ENCODE data around the gene HTR4. TPM values are rescaled to one million over a fixed set of nuclear protein-coding genes. Genes with fewer than 3 reads are reported as not detected.

Gene HTR4
- total RNA-seq, 1 experiment from 2014 or later: not detected

- no peak for ATAC-seq
- Histone ChIP-seq H3K9me2 (ENCODE audit: insufficient read depth) (no peaks in the 10 kb centered on the region), H4K20me1 (ENCODE audit: insufficient read depth) (no peaks in the 10 kb centered on the region), H3K4me2 (ENCODE audit: low read length) (no peak overlapping the region), H3K27me3 (ENCODE audit: insufficient read depth, low read length) (no peaks in the 10 kb centered on the region), H3K36me3 (ENCODE audit: control insufficient read depth in 1 of 2, insufficient read depth in 2 of 2, low read length in 2 of 2) (no peaks in the 10 kb centered on the region), H2AFZ (ENCODE audit: low read depth, low read length, poor library complexity, severe bottlenecking) (no peak overlapping the region), H3K79me2 (ENCODE audit: insufficient read depth, low read length) (no peaks in the 10 kb centered on the region), H3K4me1 (ENCODE audit: control insufficient read depth in 1 of 2, insufficient read depth in 2 of 2, low read length in 2 of 2) (no peaks in the 10 kb centered on the region), H3K4me3 (replicated peaks in 1 of 2; ENCODE audit: low read depth in 1 of 2, low read length in 2 of 2) (no peak overlapping the region), H3K9me3 (ENCODE audit: control insufficient read depth in 1 of 2, insufficient read depth in 1 of 2, low read depth in 1 of 2, low read length in 2 of 2) (no peaks in the 10 kb centered on the region), H3K9ac (ENCODE audit: low read length) (no peak overlapping the region), H3K27ac (ENCODE audit: low read depth, low read length) (no peak overlapping the region)
- no TSS peak for BruUV-seq (replicated peaks)
- no peak for DNase-seq (ENCODE audit: low read depth, low spot score)
- CTCF ChIA-PET: no interaction called here
- intact Hi-C loops (cut with micrococcal nuclease): no loop called here
- POLR2A ChIA-PET: no interaction called here
- RAD21 ChIA-PET (ENCODE audit: low non-redundant PET in 1 of 2, low total read pairs in 2 of 2, uncharacterized antibody in 2 of 2, unreplicated experiment in 2 of 2): no interaction called here
- TF ChIP-seq SP1 (IDR thresholded peaks at IDR 0.05; ENCODE audit: low read depth) (no peak), SIN3A (IDR thresholded peaks at IDR 0.05; ENCODE audit: low read depth) (no peak), ZNF274 (IDR thresholded peaks at IDR 0.05; ENCODE audit: low read depth, low read length) (no peak), SRF (IDR thresholded peaks at IDR 0.05; ENCODE audit: low read depth) (no peak), REST (IDR thresholded peaks at IDR 0.05; ENCODE audit: low read depth) (no peak), ATF3 (IDR thresholded peaks at IDR 0.05) (no peak)
Measured at GRCh38 chr5:148554621-148555020, 99.7 kb downstream of the HTR4 start.

GRCh38 chr5:148543727-148544126 is 110.6 kb downstream of the HTR4 start:
- Histone ChIP-seq H2AFZ (ENCODE audit: low read depth, low read length, poor library complexity, severe bottlenecking) (no peak overlapping the region), H3K4me3 (replicated peaks in 1 of 2; ENCODE audit: low read depth in 1 of 2, low read length in 2 of 2) (no peak overlapping the region), H3K9ac (ENCODE audit: low read length) (no peak overlapping the region), H3K27ac (ENCODE audit: low read depth, low read length) (no peak overlapping the region), H3K9me3 (ENCODE audit: control insufficient read depth in 1 of 2, insufficient read depth in 1 of 2, low read depth in 1 of 2, low read length in 2 of 2) (no peaks in the 10 kb centered on the region), H3K79me2 (ENCODE audit: insufficient read depth, low read length) (no peaks in the 10 kb centered on the region), H3K27me3 (ENCODE audit: insufficient read depth, low read length) (peaks cover 30% of the 10 kb centered on the region), H3K4me2 (ENCODE audit: low read length) (no peak overlapping the region), H3K36me3 (ENCODE audit: control insufficient read depth in 1 of 2, insufficient read depth in 2 of 2, low read length in 2 of 2) (no peaks in the 10 kb centered on the region), H3K4me1 (ENCODE audit: control insufficient read depth in 1 of 2, insufficient read depth in 2 of 2, low read length in 2 of 2) (no peaks in the 10 kb centered on the region), H3K9me2 (ENCODE audit: insufficient read depth) (no peaks in the 10 kb centered on the region), H4K20me1 (ENCODE audit: insufficient read depth) (no peaks in the 10 kb centered on the region)
- intact Hi-C loops (cut with micrococcal nuclease): no loop called here
- TF ChIP-seq POLR2AphosphoS5 (IDR thresholded peaks at IDR 0.05; ENCODE audit: low read depth, low read length): no peak
- no peak for TF ChIP-seq TCF7L2 (IDR thresholded peaks at IDR 0.05; ENCODE audit: borderline replicate concordance, extremely low read depth, insufficient read depth, insufficient read length)
- ChIA-PET CTCF (no interaction called here), RAD21 (ENCODE audit: low non-redundant PET in 1 of 2, low total read pairs in 2 of 2, uncharacterized antibody in 2 of 2, unreplicated experiment in 2 of 2) (no interaction called here), POLR2A (no interaction called here)
- DNase-seq (ENCODE audit: low read depth, low spot score) (no peak), ATAC-seq (no peak)
- BruUV-seq (replicated peaks): no TSS peak
